ENCODE results near the gene FANCE.

Gene FANCE

GRCh38 chr6:35508027-35508426, 55.9 kb downstream of the FANCE start:
- H3K4me3 ChIP-seq (ENCODE audit: low read depth, low read length): no peak overlapping the region
- no peak for DNase-seq (ENCODE audit: low read depth)
- in situ Hi-C loops (cut with HindIII; ENCODE audit: low sequenced_read_pairs): no loop called here
- no peak for TF ChIP-seq CTCF (IDR thresholded peaks at IDR 0.05; ENCODE audit: low read depth, low read length, missing control alignments)

- H3K4me3 ChIP-seq (ENCODE audit: low read depth, low read length): no peak overlapping the region
- no peak for TF ChIP-seq CTCF (IDR thresholded peaks at IDR 0.05; ENCODE audit: low read depth, low read length, missing control alignments)
- in situ Hi-C loops (cut with HindIII; ENCODE audit: low sequenced_read_pairs): no loop called here
- no peak for DNase-seq (ENCODE audit: low read depth)
These were observed 56.4 kb downstream of the FANCE start for GRCh38 chr6:35508542-35508941.

- in situ Hi-C loops (cut with HindIII; ENCODE audit: low sequenced_read_pairs): no loop called here
- no peak overlapping the region for H3K4me3 ChIP-seq (ENCODE audit: low read depth, low read length)
- DNase-seq (ENCODE audit: low read depth): no peak
- TF ChIP-seq CTCF (IDR thresholded peaks at IDR 0.05; ENCODE audit: low read depth, low read length, missing control alignments): no peak
These were observed 58.9 kb downstream of the FANCE start for GRCh38 chr6:35510916-35511561.

- H3K4me3 ChIP-seq (ENCODE audit: low read depth, low read length): peak overlapping the region; percentile 7
- no peak for TF ChIP-seq CTCF (IDR thresholded peaks at IDR 0.05; ENCODE audit: low read depth, low read length, missing control alignments)
- in situ Hi-C loops (cut with HindIII; ENCODE audit: low sequenced_read_pairs): no loop called here
- no peak for DNase-seq (ENCODE audit: low read depth)
These were observed 59.4 kb downstream of the FANCE start for GRCh38 chr6:35511562-35511941.

GRCh38 chr6:35512006-35512405, 59.9 kb downstream of the FANCE start:
- DNase-seq (ENCODE audit: low read depth): no peak
- in situ Hi-C loops (cut with HindIII; ENCODE audit: low sequenced_read_pairs): no loop called here
- no peak for TF ChIP-seq CTCF (IDR thresholded peaks at IDR 0.05; ENCODE audit: low read depth, low read length, missing control alignments)
- no peak overlapping the region for H3K4me3 ChIP-seq (ENCODE audit: low read depth, low read length)

- TF ChIP-seq CTCF (IDR thresholded peaks at IDR 0.05; ENCODE audit: low read depth, low read length, missing control alignments): no peak
- peak within 1 kb of the TSS; percentile 7 for H3K4me3 ChIP-seq (ENCODE audit: low read depth, low read length)
- in situ Hi-C loops (cut with HindIII; ENCODE audit: low sequenced_read_pairs): no loop called here
- no peak for DNase-seq (ENCODE audit: low read depth)
These were observed 60.6 kb downstream of the FANCE start, which contains the start of gene TULP1 for GRCh38 chr6:35512740-35513139. Gene TULP1 (minus strand): TSS chr6:35512896. CDS start chr6:35512858, 38 bp downstream.
